Type B pancreatic cell (in vitro differentiated cells): Measurements from ENCODE around the gene ORMDL3. TPM values are rescaled to one million over a fixed set of nuclear protein-coding genes. Genes with fewer than 3 reads are reported as not detected.

ENCODE experiments used
- DNase-seq: peaks from one replicate; pipeline ENCODE4 v3.0.0; 2021; ENCODE audit warnings: mixed read lengths; ENCODE audit not compliant: unreplicated experiment; ENCODE audit errors: extremely low spot score
- H3K27ac Mint-ChIP-seq: 2 replicates; pipeline ENCODE4 v1.8.0; 2021; ENCODE audit warnings: mild to moderate bottlenecking, mixed read lengths
- H3K27me3 Mint-ChIP-seq: 2 replicates; pipeline ENCODE4 v1.8.0; 2021; ENCODE audit warnings: mixed read lengths
- H3K36me3 Mint-ChIP-seq: 2 replicates; pipeline ENCODE4 v1.8.0; 2021; ENCODE audit warnings: mixed read lengths
- H3K4me1 Mint-ChIP-seq: one replicate; pipeline ENCODE4 v1.8.0; 2021; ENCODE audit warnings: mixed read lengths; ENCODE audit not compliant: unreplicated experiment
- H3K4me3 Mint-ChIP-seq: 2 replicates; pipeline ENCODE4 v1.8.0; 2021; ENCODE audit warnings: mild to moderate bottlenecking, mixed read lengths
- H3K9me3 Mint-ChIP-seq: 2 replicates; pipeline ENCODE4 v1.8.0; 2021; ENCODE audit warnings: mixed read lengths
- CTCF ChIP-seq: fragments of 200-600 bp; sonication (generic); conservative IDR thresholded peaks from 2 replicates; pipeline ENCODE4 v1.5.0; 2021; ENCODE audit warnings: antibody characterized with exemption, mild to moderate bottlenecking
- total RNA-seq: library from RNA; stranded (reverse); gene quantifications from 2 replicates; pipeline ENCODE4 v1.2.1, GENCODE V29; 2021; ENCODE audit warnings: low replicate concordance

ORMDL3 gene
- total RNA-seq, 1 donor from 2014 or later, result 59.8 TPM

GRCh38 chr17:39922006-39922405 lies 5.4 kb downstream of the ORMDL3 start:
- H3K36me3 Mint-ChIP-seq, result peaks cover 16% of the 10 kb centered on the region
- H3K4me3 Mint-ChIP-seq, result no peak overlapping the region
- H3K27me3 Mint-ChIP-seq, result no peaks in the 10 kb centered on the region
- H3K27ac Mint-ChIP-seq, result peak overlapping the region; percentile 73
- no peaks in the 10 kb centered on the region for H3K9me3 Mint-ChIP-seq
- DNase-seq, result no peak
- H3K4me1 Mint-ChIP-seq, result peaks cover 24% of the 10 kb centered on the region
- no peak for TF ChIP-seq CTCF

- TF ChIP-seq CTCF, result no peak
- H3K27me3 Mint-ChIP-seq, result no peaks in the 10 kb centered on the region
Observed at GRCh38 chr17:39921323-39921722, 6.1 kb downstream of the ORMDL3 start.

GRCh38 chr17:39920218-39921210 lies 6.9 kb downstream of the ORMDL3 start:
- no peak overlapping the region for H3K4me3 Mint-ChIP-seq
- H3K9me3 Mint-ChIP-seq, result no peaks in the 10 kb centered on the region
- peaks cover 25% of the 10 kb centered on the region for H3K36me3 Mint-ChIP-seq
- H3K4me1 Mint-ChIP-seq, result peaks cover 27% of the 10 kb centered on the region
- no peak for TF ChIP-seq CTCF
- no peak for DNase-seq
- no peaks in the 10 kb centered on the region for H3K27me3 Mint-ChIP-seq
- H3K27ac Mint-ChIP-seq, result no peak overlapping the region

More at GRCh38 chr17:39921323-39921722, 6.1 kb downstream of the ORMDL3 start:
- H3K9me3 Mint-ChIP-seq, result no peaks in the 10 kb centered on the region
- H3K4me1 Mint-ChIP-seq, result peaks cover 28% of the 10 kb centered on the region
- no peak overlapping the region for H3K4me3 Mint-ChIP-seq
- H3K36me3 Mint-ChIP-seq, result peaks cover 22% of the 10 kb centered on the region
- DNase-seq, result no peak
- no peak overlapping the region for H3K27ac Mint-ChIP-seq

- TF ChIP-seq CTCF, result no peak
- Mint-ChIP-seq H3K9me3 (no peaks in the 10 kb centered on the region), H3K27me3 (no peaks in the 10 kb centered on the region), H3K4me1 (peaks cover 13% of the 10 kb centered on the region), H3K36me3 (peaks cover 25% of the 10 kb centered on the region), H3K4me3 (no peak overlapping the region), H3K27ac (no peak overlapping the region)
- DNase-seq, result no peak
Observed at GRCh38 chr17:39919087-39919683, 8.2 kb downstream of the ORMDL3 start.

GRCh38 chr17:39916918-39917317 lies 10.5 kb downstream of the ORMDL3 start:
- Mint-ChIP-seq H3K9me3 (no peaks in the 10 kb centered on the region), H3K27me3 (no peaks in the 10 kb centered on the region), H3K4me1 (peaks cover 11% of the 10 kb centered on the region), H3K4me3 (no peak overlapping the region), H3K27ac (no peak overlapping the region), H3K36me3 (peaks cover 31% of the 10 kb centered on the region)
- TF ChIP-seq CTCF, result peak; percentile 40
- DNase-seq, result no peak
